ENCODE measurements around the gene PLEKHJ1. TPM values are rescaled to one million over a fixed set of nuclear protein-coding genes. Genes with fewer than 3 reads are reported as not detected.

Gene PLEKHJ1
- polyA plus RNA-seq, 1 of the 3 experiments (the other 2 are of a cell fraction): 151 TPM

- CTCF ChIA-PET: interaction anchor here (11.9 kb wide), 1 partner anchor 32 kb away, joined by 284 read pairs; the partner anchor contains the start of gene LINGO3
- no peak overlapping the region for H3K9ac ChIP-seq
- peaks cover 0 to 8% of the 10 kb centered on the region in 2 experiments; a peak in 1 of 4 replicates for H3K4me1 ChIP-seq (ENCODE audit: control insufficient read depth in 1 of 2, insufficient read depth in 2 of 2, low read depth in 1 of 2, low read length in 1 of 2)
- no peaks in the 10 kb centered on the region for H3K27me3 ChIP-seq (ENCODE audit: insufficient read depth)
- no peak overlapping the region for H3K4me3 ChIP-seq (ENCODE audit: low read depth in 2 of 2, low read length in 1 of 2)
- WGBS (ENCODE audit: low lambda C conversion rate): 89% methylated on average over 24 of the region's 26 CpGs
- H3K36me3 ChIP-seq (replicated peaks in 1 of 2; ENCODE audit: control insufficient read depth in 1 of 2, insufficient read depth in 2 of 2, low read length in 1 of 2): no peaks in the 10 kb centered on the region
- DNase-seq: no peak
- no peak for TF ChIP-seq NFIC (IDR thresholded peaks at IDR 0.05; ENCODE audit: borderline replicate concordance)
- no peak for TF ChIP-seq NRF1 (IDR thresholded peaks at IDR 0.05; ENCODE audit: low read depth, low read length)
- TF ChIP-seq TEAD4 (IDR thresholded peaks at IDR 0.05; ENCODE audit: borderline replicate concordance, insufficient read depth): no peak
- no peak for TF ChIP-seq MEF2A (IDR thresholded peaks at IDR 0.05; ENCODE audit: borderline replicate concordance, low read depth)
- no peak for TF ChIP-seq RFX5 (IDR thresholded peaks at IDR 0.05; ENCODE audit: low read length)
- TF ChIP-seq MXI1 (IDR thresholded peaks at IDR 0.05; ENCODE audit: low read depth, low read length): no peak
- TF ChIP-seq GABPA (IDR thresholded peaks at IDR 0.05; ENCODE audit: low read depth): no peak
- H2AFZ ChIP-seq (ENCODE audit: low read depth): no peak overlapping the region
- POLR2A ChIA-PET: interaction anchor here (0.8 kb wide), 1 partner anchor 127 kb away, joined by 4 read pairs; no protein-coding TSS in a partner anchor
- peaks cover 3% of the 10 kb centered on the region for H3F3A ChIP-seq (replicated peaks; ENCODE audit: insufficient read depth)
- H3K4me2 ChIP-seq: no peak overlapping the region
- no peaks in the 10 kb centered on the region for H3K9me2 ChIP-seq
- no peak overlapping the region for H3K27ac ChIP-seq (ENCODE audit: low read depth in 2 of 2, low read length in 1 of 2)
- peaks cover 4% of the 10 kb centered on the region; the same call in 1 of the 2 replicates for H3K79me2 ChIP-seq (ENCODE audit: insufficient read depth)
- no peaks in the 10 kb centered on the region for H3K9me3 ChIP-seq
- no peaks in the 10 kb centered on the region for H4K20me1 ChIP-seq (ENCODE audit: insufficient read depth)
Measured at GRCh38 chr19:2280633-2281264, 44.6 kb upstream of the PLEKHJ1 start.

- Histone ChIP-seq H3K36me3 (replicated peaks in 1 of 2; ENCODE audit: control insufficient read depth in 1 of 2, insufficient read depth in 2 of 2, low read length in 1 of 2) (peaks cover 5 to 7% of the 10 kb centered on the region in 2 experiments), H3F3A (replicated peaks; ENCODE audit: insufficient read depth) (no peaks in the 10 kb centered on the region), H4K20me1 (ENCODE audit: insufficient read depth) (peaks cover 18% of the 10 kb centered on the region), H3K4me1 (ENCODE audit: control insufficient read depth in 1 of 2, insufficient read depth in 2 of 2, low read depth in 1 of 2, low read length in 1 of 2) (peaks cover 0 to 16% of the 10 kb centered on the region in 2 experiments; a peak in 1 of 4 replicates), H3K4me2 (no peak overlapping the region), H3K79me2 (ENCODE audit: insufficient read depth) (peaks cover 21% of the 10 kb centered on the region), H3K9me3 (no peaks in the 10 kb centered on the region), H3K27me3 (ENCODE audit: insufficient read depth) (no peaks in the 10 kb centered on the region), H2AFZ (ENCODE audit: low read depth) (no peak overlapping the region), H3K9me2 (no peaks in the 10 kb centered on the region), H3K27ac (ENCODE audit: low read depth in 2 of 2, low read length in 1 of 2) (no peak overlapping the region), H3K9ac (no peak overlapping the region), H3K4me3 (ENCODE audit: low read depth in 2 of 2, low read length in 1 of 2) (no peak overlapping the region)
- ChIA-PET CTCF (interaction anchor here (0.9 to 11.9 kb wide), 5 partner anchors 10 to 40 kb away, joined by 3 to 284 read pairs (median 5); partner anchors contain the start of gene LINGO3), POLR2A (no interaction called here)
- peak; percentile 28 for DNase-seq
- WGBS (ENCODE audit: low lambda C conversion rate): 77% methylated on average over 5 of the region's 33 CpGs
- TF ChIP-seq GATA2 (CRISPR knock-in tag; IDR thresholded peaks at IDR 0.05): no peak
- no peak for TF ChIP-seq TAF1 (IDR thresholded peaks at IDR 0.05; ENCODE audit: borderline replicate concordance, low read depth, low read length)
- no peak for TF ChIP-seq JUND (IDR thresholded peaks at IDR 0.05)
- TF ChIP-seq EZH2phosphoT487 (IDR thresholded peaks at IDR 0.05; ENCODE audit: borderline replicate concordance, low read depth): no peak
- no peak for TF ChIP-seq USF1 (IDR thresholded peaks at IDR 0.05; ENCODE audit: borderline replicate concordance, low read depth)
Measured at GRCh38 chr19:2278459-2279158, 42.5 kb upstream of the PLEKHJ1 start.
